ENCODE data around the gene SLC35F3.
"Not testable (repeated sequence)": the region's sequence is repeated elsewhere in the genome, so short reads cannot be mapped to it uniquely, and the experiment has no call there.

SLC35F3 gene

DNA sequence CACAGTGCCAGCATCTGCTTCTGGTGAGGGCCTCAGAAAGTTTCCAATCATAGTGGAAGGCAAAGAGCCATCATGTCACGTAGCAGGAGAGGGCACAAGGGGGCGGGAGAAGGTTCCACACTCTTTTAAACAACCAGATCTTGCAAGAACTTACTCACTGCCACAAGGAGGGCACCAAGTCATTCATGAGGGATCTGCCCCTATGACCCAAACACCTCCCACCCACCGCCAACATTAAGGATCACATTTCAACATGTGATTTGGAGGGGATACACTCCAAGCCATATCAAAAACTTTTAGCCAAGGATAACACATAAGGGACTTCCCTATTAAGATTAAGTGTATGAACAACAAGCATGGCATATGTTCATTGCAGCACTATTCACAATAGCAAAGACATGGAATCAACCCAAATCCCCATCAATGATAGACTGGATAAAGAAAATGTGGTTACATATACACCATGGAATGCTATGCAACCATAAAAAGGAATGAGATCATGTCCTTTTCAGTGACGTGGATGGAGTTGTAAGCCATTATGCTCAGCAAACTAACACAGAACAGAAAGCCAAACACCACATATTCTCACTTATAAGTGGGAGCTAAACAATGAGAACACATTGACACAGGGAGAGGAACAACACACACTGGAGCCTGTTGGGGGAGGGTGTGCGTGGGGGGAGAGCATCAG is 19.9 kb upstream of the SLC35F3 start:
- no peak overlapping the region for H3K9ac ChIP-seq (ENCODE audit: low read length)
- no peaks in the 10 kb centered on the region for H3K9me3 ChIP-seq (ENCODE audit: low read length)
- H3K4me3 ChIP-seq (ENCODE audit: low read depth in 1 of 2, low read length in 2 of 2), result no peak overlapping the region
- no peak overlapping the region for H3K27ac ChIP-seq (ENCODE audit: low read depth, low read length)
- H3K27me3 ChIP-seq (ENCODE audit: control insufficient read depth in 1 of 2, insufficient read depth in 2 of 2, low read length in 2 of 2), result no peaks in the 10 kb centered on the region
- no peaks in the 10 kb centered on the region for H3K4me1 ChIP-seq (ENCODE audit: insufficient read depth, low read length)
- H3K36me3 ChIP-seq (ENCODE audit: insufficient read depth, low read length), result no peaks in the 10 kb centered on the region

DNA sequence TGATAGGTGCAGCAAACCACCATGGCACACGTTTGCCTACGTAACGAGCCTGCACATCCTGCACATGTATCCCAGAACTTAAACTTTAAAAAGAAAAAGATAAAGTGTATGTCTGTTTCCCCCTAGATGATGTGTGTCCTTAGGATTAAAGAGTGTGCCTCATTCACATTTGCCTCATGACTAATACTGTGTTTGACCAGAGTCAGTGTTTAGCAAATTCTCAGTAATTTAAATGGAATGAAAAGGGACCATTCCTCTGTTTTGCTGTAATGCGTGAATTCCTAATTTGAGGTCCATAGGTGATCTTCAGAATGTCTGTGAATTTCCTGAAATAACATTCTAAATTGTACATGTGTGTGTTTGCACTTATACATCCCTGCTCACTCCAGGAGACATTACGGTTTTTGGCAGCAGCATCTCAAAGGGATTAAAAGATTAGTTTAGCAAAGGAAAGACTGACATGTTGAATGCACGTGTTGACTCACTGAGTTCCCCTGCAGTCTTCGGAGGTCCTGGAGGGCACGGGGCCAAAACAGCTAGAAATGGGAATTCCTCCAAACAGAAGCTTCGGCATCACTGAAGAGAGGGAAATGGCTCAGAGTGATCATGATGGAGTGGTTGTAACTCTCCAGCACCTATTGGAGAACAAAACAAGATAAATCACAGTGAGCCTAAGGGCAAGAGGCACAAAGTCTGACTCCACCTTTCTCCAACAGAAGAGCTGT is 19.1 kb upstream of the SLC35F3 start:
- Histone ChIP-seq H3K27ac (ENCODE audit: low read depth, low read length) (no peak overlapping the region), H3K4me1 (ENCODE audit: insufficient read depth, low read length) (no peaks in the 10 kb centered on the region), H3K4me3 (ENCODE audit: low read depth in 1 of 2, low read length in 2 of 2) (no peak overlapping the region), H3K9me3 (ENCODE audit: low read length) (no peaks in the 10 kb centered on the region), H3K9ac (ENCODE audit: low read length) (no peak overlapping the region), H3K36me3 (ENCODE audit: insufficient read depth, low read length) (no peaks in the 10 kb centered on the region), H3K27me3 (ENCODE audit: control insufficient read depth in 1 of 2, insufficient read depth in 2 of 2, low read length in 2 of 2) (no peaks in the 10 kb centered on the region)

DNA sequence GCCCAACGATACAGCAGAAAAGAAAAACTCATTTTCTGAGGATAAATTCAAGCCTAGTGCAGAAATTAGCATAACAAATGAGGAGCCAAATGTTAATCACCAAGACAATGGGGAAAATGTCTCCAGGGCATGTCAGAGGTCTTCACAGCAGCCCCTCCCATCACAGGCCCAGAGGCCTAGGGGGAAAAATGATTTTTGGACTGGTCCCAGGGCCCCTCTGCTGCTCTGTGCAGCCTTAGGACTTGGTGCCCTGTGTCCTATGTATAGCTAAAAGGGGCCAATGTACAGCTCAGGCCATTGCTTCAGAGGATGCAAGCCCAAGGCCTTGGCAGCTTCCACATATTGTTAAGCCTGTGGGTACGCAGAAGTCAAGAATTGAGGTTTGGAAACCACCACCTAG is 13.3 kb upstream of the SLC35F3 start:
- H3K9ac ChIP-seq (ENCODE audit: low read length); H3K4me1 ChIP-seq (ENCODE audit: insufficient read depth, low read length); H3K9me3 ChIP-seq (ENCODE audit: low read length); H3K27ac ChIP-seq (ENCODE audit: low read depth, low read length); H3K4me3 ChIP-seq (ENCODE audit: low read depth in 1 of 2, low read length in 2 of 2); H3K27me3 ChIP-seq (ENCODE audit: control insufficient read depth in 1 of 2, insufficient read depth in 2 of 2, low read length in 2 of 2); H3K36me3 ChIP-seq (ENCODE audit: insufficient read depth, low read length): not testable (repeated sequence)

DNA sequence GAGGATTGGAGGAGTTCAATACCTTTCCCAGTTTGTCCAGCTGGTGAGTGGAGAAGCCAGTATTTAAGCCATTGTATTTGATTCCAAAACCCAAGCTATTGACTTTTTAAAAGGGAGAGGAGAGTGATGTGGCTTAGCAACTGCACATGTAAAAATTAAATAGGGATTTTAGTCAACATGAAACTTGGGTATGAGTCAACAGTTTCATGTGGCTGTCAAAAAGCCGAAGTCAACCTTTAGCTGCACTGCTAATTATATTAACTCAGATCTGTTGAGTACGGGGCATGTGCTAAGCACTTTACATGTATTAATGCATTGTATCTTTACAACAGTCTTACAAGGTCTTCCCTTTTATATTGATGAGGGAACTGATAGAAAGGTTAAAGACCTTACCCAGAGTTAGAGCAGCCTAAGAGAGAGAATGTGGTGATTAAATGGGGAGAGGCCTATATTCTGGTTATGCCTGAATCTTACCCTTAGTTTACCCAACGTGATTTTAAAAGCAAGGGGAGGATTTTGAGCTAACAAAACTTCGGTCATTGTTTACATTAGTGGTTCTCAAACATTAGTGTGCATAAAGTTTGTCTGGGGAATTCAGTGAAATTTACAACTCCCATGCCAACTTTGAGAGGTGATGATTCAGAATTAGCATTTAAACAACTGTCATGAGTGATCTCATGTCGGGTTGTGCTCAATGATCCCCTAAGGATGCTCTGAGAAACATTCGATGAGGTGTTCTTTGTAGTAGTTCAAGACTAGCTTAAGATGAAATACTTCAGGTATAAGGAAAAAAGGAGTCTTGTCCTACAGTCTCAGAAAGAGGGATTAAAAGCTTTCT is 6.9 kb upstream of the SLC35F3 start:
- Histone ChIP-seq H3K9ac (ENCODE audit: low read length) (no peak overlapping the region), H3K27me3 (ENCODE audit: control insufficient read depth in 1 of 2, insufficient read depth in 2 of 2, low read length in 2 of 2) (no peaks in the 10 kb centered on the region), H3K4me1 (ENCODE audit: insufficient read depth, low read length) (no peaks in the 10 kb centered on the region), H3K9me3 (ENCODE audit: low read length) (no peaks in the 10 kb centered on the region), H3K27ac (ENCODE audit: low read depth, low read length) (no peak overlapping the region), H3K4me3 (ENCODE audit: low read depth in 1 of 2, low read length in 2 of 2) (no peak overlapping the region), H3K36me3 (ENCODE audit: insufficient read depth, low read length) (no peaks in the 10 kb centered on the region)

DNA sequence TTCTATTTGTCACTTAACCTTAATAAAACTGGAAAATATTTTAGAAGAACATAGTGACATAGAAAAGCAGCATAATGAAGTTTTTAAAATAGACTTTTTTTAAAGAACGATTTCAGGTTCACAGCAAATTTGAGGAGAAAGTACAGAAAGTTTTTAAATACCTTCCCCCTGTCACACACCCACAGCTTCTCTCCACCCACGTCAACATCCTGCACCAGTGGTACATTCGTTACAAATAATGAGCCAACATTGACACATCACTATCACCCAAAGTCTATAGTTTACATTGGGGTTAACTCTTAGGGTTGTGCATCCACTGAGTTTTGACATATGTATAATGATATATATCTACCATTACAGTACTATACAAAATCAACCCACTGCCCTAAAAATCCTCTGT is 3.0 kb upstream of the SLC35F3 start:
- Histone ChIP-seq H3K9me3 (ENCODE audit: low read length) (no peaks in the 10 kb centered on the region), H3K36me3 (ENCODE audit: insufficient read depth, low read length) (no peaks in the 10 kb centered on the region), H3K9ac (ENCODE audit: low read length) (no peak overlapping the region), H3K4me3 (ENCODE audit: low read depth in 1 of 2, low read length in 2 of 2) (no peak overlapping the region), H3K4me1 (ENCODE audit: insufficient read depth, low read length) (no peaks in the 10 kb centered on the region), H3K27me3 (ENCODE audit: control insufficient read depth in 1 of 2, insufficient read depth in 2 of 2, low read length in 2 of 2) (peaks cover 6% of the 10 kb centered on the region in 2 donors), H3K27ac (ENCODE audit: low read depth, low read length) (no peak overlapping the region)

DNA sequence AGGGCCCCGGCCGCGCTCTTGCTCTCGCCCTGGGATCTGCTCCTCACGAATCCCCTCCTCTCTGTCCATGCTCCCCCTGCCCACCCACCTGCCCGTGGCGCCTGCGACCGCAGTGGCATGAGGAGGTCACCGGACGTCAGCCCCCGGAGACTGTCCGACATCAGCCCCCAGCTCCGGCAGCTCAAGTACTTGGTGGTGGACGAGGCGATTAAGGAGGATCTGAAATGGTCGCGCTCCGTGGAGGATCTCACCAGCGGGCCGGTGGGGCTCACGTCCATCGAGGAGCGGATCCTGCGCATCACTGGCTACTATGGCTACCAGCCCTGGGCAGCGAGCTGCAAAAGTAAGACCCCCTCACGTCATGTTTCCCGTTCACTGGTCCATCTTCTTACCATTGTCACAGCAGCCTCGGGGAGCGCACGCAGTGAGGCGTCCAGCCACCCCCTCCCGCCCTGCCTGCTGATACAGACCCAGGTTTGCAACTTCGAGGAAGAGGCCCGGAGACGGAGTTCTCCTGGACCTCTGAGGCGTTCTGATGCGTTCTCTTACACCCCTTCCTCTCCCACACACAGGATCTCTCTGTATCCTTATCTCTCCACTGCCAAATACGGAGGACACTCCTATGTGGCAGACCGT is 1.1 kb downstream of the SLC35F3 start:
- Histone ChIP-seq H3K27me3 (ENCODE audit: control insufficient read depth in 1 of 2, insufficient read depth in 2 of 2, low read length in 2 of 2) (peaks cover 6% of the 10 kb centered on the region in 2 donors), H3K9ac (ENCODE audit: low read length) (no peak overlapping the region), H3K4me1 (ENCODE audit: insufficient read depth, low read length) (no peaks in the 10 kb centered on the region), H3K4me3 (ENCODE audit: low read depth in 1 of 2, low read length in 2 of 2) (no peak overlapping the region), H3K27ac (ENCODE audit: low read depth, low read length) (no peak overlapping the region), H3K9me3 (ENCODE audit: low read length) (no peaks in the 10 kb centered on the region), H3K36me3 (ENCODE audit: insufficient read depth, low read length) (no peaks in the 10 kb centered on the region)

DNA sequence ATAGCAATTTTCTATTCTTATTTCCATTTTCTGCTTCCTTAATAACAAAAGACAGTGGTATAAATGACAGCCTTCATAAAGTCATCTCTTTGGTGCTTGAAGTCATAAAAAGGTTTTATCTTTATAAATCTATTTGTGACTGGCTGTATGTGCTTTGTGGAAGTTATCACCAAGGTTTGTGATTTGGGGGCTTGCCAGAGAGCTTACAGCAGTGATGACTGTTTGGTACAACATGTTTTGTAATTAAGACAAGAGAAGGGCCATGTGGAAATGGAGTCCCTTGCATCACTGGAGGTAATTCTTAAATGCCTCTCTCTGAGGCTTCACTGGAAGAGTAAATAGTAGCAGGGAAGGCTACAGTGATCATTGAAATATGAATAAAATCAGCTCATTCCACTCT is 2.7 kb downstream of the SLC35F3 start:
- Histone ChIP-seq H3K4me1 (ENCODE audit: insufficient read depth, low read length) (no peaks in the 10 kb centered on the region), H3K27me3 (ENCODE audit: control insufficient read depth in 1 of 2, insufficient read depth in 2 of 2, low read length in 2 of 2) (peaks cover 6% of the 10 kb centered on the region in 2 donors), H3K9ac (ENCODE audit: low read length) (no peak overlapping the region), H3K36me3 (ENCODE audit: insufficient read depth, low read length) (no peaks in the 10 kb centered on the region), H3K9me3 (ENCODE audit: low read length) (no peaks in the 10 kb centered on the region), H3K4me3 (ENCODE audit: low read depth in 1 of 2, low read length in 2 of 2) (no peak overlapping the region), H3K27ac (ENCODE audit: low read depth, low read length) (no peak overlapping the region)

DNA sequence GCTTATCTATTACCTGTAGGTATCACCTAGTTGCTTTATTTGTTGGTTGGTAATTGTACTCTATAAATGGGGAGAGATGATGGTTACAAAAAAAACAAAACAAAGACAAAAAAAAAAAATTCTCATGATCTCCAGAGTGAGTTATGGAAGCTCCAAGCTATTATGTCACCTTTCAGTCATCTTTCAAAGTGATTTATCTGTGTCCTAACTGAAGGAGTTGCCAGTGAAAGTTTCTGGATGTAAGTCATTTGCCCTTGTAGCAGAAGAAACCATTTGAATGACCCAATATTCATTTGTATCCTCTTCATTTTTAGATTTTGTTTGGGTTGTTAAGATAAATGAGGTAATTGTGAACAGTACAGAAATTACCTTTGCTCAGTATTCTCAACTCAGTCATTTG is 3.6 kb downstream of the SLC35F3 start:
- Histone ChIP-seq H3K9ac (ENCODE audit: low read length) (no peak overlapping the region), H3K4me1 (ENCODE audit: insufficient read depth, low read length) (no peaks in the 10 kb centered on the region), H3K9me3 (ENCODE audit: low read length) (no peaks in the 10 kb centered on the region), H3K27me3 (ENCODE audit: control insufficient read depth in 1 of 2, insufficient read depth in 2 of 2, low read length in 2 of 2) (peaks cover 6% of the 10 kb centered on the region in 2 donors), H3K27ac (ENCODE audit: low read depth, low read length) (no peak overlapping the region), H3K36me3 (ENCODE audit: insufficient read depth, low read length) (no peaks in the 10 kb centered on the region), H3K4me3 (ENCODE audit: low read depth in 1 of 2, low read length in 2 of 2) (no peak overlapping the region)

DNA sequence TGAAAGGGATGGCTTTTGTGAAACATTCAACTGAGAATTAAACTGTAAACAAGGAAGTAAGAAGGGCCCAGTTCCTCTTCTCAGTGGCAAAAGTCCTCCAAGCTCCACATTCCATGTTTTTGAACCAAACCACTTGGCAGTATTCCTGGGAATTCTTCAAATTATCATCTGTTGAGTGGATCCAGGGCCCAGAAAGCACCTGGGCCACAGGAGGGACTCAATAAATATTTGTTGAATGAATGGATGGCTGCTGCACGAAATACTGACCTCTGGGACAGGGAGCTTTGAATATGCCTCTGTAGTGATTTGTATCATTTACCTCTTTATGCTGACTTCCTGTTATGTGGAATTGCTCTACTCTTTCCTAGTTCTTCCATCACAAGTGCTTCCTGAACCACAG is 4.7 kb downstream of the SLC35F3 start:
- H3K4me3 ChIP-seq (ENCODE audit: low read depth in 1 of 2, low read length in 2 of 2), result no peak overlapping the region
- no peaks in the 10 kb centered on the region for H3K36me3 ChIP-seq (ENCODE audit: insufficient read depth, low read length)
- H3K9ac ChIP-seq (ENCODE audit: low read length), result no peak overlapping the region
- peaks cover 6% of the 10 kb centered on the region in 2 donors for H3K27me3 ChIP-seq (ENCODE audit: control insufficient read depth in 1 of 2, insufficient read depth in 2 of 2, low read length in 2 of 2)
- no peaks in the 10 kb centered on the region for H3K9me3 ChIP-seq (ENCODE audit: low read length)
- no peaks in the 10 kb centered on the region for H3K4me1 ChIP-seq (ENCODE audit: insufficient read depth, low read length)
- no peak overlapping the region for H3K27ac ChIP-seq (ENCODE audit: low read depth, low read length)

DNA sequence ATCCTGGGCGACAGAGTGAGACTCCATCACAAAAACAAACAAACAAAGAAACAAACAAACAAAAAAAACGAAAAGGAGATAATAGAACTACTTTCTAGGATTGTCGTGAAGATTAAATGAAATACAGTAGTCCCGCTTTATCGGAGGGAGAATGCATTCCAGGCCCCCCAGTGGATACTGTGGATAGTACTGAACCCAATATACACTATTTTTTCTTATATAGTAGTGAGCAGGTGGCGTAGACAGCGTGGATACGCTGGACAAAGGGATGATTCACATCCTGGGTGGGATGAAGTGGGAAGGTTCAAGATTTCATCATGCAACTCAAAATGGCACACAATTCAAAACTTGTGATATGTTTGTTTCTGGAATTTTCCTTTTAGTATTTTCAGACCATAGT is 8.0 kb downstream of the SLC35F3 start:
- no peaks in the 10 kb centered on the region for H3K36me3 ChIP-seq (ENCODE audit: insufficient read depth, low read length)
- no peak overlapping the region for H3K27ac ChIP-seq (ENCODE audit: low read depth, low read length)
- H3K9me3 ChIP-seq (ENCODE audit: low read length), result no peaks in the 10 kb centered on the region
- no peak overlapping the region for H3K9ac ChIP-seq (ENCODE audit: low read length)
- no peaks in the 10 kb centered on the region for H3K27me3 ChIP-seq (ENCODE audit: control insufficient read depth in 1 of 2, insufficient read depth in 2 of 2, low read length in 2 of 2)
- H3K4me1 ChIP-seq (ENCODE audit: insufficient read depth, low read length), result no peaks in the 10 kb centered on the region
- no peak overlapping the region for H3K4me3 ChIP-seq (ENCODE audit: low read depth in 1 of 2, low read length in 2 of 2)

DNA sequence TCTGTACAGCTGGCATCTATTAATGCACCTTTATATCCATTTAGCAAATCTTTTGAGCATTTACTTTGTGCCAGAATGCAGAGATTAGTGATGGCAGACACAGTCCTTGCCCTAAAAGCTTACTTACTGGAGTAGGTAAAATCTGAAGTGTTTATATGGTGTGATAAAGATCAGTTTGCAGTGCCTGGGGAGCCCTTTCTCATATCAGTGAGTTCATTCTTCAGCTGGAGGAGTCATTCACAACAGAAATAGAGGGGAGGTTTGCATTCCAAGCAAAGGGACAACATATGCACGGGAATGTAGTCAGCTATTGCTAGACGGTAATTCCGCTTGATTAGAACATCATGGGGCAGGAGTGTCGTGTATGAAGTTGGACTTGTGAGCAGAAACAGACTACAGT is 8.4 kb downstream of the SLC35F3 start:
- Histone ChIP-seq H3K9ac (ENCODE audit: low read length) (no peak overlapping the region), H3K4me1 (ENCODE audit: insufficient read depth, low read length) (no peaks in the 10 kb centered on the region), H3K27ac (ENCODE audit: low read depth, low read length) (no peak overlapping the region), H3K4me3 (ENCODE audit: low read depth in 1 of 2, low read length in 2 of 2) (no peak overlapping the region), H3K36me3 (ENCODE audit: insufficient read depth, low read length) (no peaks in the 10 kb centered on the region), H3K27me3 (ENCODE audit: control insufficient read depth in 1 of 2, insufficient read depth in 2 of 2, low read length in 2 of 2) (no peaks in the 10 kb centered on the region), H3K9me3 (ENCODE audit: low read length) (no peaks in the 10 kb centered on the region)
